Sigmoid colon (tissue), 3 donors: Measurements from ENCODE around the gene ABLIM3.

Experiments
- POLR2A ChIP-seq, 2 donors: fragments of 450-650 bp; IDR thresholded peaks; one replicate each; pipeline ENCODE4 v1.6.1; 2016; ENCODE audit warnings: antibody characterized with exemption in 2 of 2, mild to moderate bottlenecking in 2 of 2, moderate library complexity in 2 of 2
- TF ChIP-seq, protein P1 (sequence below), 4 experiments: fragments of 450-650 bp in 3 of 4; fragments of 200-600 bp in 1 of 4; IDR thresholded peaks; one replicate each; pipeline ENCODE4 v1.5.1; 2016 to 2019; ENCODE audit warnings: antibody characterized with exemption in 4 of 4, mild to moderate bottlenecking in 3 of 4, moderate library complexity in 2 of 4

DNA sequence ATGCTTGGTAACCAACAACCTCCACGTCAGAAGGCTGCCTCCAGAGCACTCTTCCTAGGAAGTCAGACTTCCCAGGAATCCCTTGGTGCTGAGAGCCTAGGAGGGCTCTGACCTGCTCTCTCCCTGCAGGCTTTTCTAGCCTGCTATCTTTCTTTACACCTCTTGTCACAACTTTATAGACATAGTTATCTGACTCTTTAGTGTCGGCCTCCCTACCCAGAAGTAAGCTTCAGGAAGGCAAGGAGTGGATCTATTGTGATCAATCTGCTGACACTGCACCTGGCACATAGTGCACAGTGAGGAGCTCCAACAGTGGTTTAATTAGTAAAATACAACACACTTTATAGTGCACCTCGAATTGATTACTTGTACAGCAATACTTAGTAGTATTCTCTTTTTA lies 132.7 kb downstream of the ABLIM3 start:
- TF ChIP-seq POLR2A (IDR thresholded peaks at IDR 0.05): no peak
- TF ChIP-seq, protein P1, sequence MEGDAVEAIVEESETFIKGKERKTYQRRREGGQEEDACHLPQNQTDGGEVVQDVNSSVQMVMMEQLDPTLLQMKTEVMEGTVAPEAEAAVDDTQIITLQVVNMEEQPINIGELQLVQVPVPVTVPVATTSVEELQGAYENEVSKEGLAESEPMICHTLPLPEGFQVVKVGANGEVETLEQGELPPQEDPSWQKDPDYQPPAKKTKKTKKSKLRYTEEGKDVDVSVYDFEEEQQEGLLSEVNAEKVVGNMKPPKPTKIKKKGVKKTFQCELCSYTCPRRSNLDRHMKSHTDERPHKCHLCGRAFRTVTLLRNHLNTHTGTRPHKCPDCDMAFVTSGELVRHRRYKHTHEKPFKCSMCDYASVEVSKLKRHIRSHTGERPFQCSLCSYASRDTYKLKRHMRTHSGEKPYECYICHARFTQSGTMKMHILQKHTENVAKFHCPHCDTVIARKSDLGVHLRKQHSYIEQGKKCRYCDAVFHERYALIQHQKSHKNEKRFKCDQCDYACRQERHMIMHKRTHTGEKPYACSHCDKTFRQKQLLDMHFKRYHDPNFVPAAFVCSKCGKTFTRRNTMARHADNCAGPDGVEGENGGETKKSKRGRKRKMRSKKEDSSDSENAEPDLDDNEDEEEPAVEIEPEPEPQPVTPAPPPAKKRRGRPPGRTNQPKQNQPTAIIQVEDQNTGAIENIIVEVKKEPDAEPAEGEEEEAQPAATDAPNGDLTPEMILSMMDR (IDR thresholded peaks at IDR 0.05): no peak
